Skeletal muscle cell (primary cell): ENCODE results near the gene BCAM.
A peak's percentile ranks its signal among the peaks of the same experiment; 100 is the strongest.
"Not testable (repeated sequence)": the region's sequence is repeated elsewhere in the genome, so short reads cannot be mapped to it uniquely, and the experiment has no call there.

Experiments used
- DNase-seq: peaks from one replicate; pipeline ENCODE4 v3.0.0-alpha.2; 2010; ENCODE audit warnings: low read depth
- H3K4me3 ChIP-seq: 2 replicates; pipeline ENCODE4 v1.5.1; 2011; ENCODE audit warnings: low read depth, mild to moderate bottlenecking, control low read depth, low read length, moderate library complexity

The BCAM gene

DNA sequence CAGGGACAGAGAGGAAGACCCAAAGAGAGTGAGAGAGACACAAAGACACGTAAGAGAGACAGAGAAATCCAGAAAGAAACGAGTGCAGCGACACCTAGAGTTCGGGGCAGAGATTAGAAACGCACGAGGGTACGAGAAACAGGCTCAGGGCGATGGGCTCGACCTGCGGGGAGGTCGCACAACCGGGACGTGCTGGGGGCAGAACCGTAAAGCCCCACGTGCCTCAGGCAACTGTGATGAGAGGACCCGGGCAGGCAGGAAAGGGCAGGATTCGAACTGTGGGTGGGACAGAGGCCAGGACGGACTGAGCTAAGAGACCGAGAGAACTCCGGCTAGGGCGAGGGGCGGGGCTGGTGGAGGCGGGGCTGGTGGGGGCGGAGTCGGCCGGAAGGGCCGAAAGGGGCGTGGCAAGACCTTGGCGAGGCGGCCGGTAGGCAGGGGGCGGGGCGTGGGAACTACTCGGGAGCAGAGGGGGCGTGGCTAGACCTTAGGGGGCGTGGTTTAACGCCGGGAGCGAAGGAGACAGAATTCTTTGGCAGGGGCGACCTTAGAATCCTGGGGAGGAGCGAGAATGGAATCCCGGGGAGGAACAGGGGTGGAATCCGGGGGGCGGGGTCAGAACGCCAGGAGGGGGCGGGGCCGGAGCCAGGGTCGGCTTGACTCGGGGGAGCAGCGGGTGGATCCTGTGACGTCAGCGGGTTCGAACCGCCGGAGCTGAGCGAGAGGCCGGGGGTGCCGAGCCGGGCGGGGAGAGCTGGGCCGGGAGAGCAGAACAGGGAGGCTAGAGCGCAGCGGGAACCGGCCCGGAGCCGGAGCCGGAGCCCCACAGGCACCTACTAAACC, 36.9 kb downstream of the BCAM start, which contains the start of gene NECTIN2:
NECTIN2 (plus strand) TSS at position 686 of the 843 bp plus-strand sequence. CDS start 229 bp downstream, outside the sequence.
- H3K4me3 ChIP-seq: peak within 1 kb of the TSS; percentile 95
- peak; percentile 91 for DNase-seq

- peak overlapping the region; percentile 95 for H3K4me3 ChIP-seq
- DNase-seq: no peak
Measured at GRCh38 chr19:44846455-44847143, 37.7 kb downstream of the BCAM start.

DNA sequence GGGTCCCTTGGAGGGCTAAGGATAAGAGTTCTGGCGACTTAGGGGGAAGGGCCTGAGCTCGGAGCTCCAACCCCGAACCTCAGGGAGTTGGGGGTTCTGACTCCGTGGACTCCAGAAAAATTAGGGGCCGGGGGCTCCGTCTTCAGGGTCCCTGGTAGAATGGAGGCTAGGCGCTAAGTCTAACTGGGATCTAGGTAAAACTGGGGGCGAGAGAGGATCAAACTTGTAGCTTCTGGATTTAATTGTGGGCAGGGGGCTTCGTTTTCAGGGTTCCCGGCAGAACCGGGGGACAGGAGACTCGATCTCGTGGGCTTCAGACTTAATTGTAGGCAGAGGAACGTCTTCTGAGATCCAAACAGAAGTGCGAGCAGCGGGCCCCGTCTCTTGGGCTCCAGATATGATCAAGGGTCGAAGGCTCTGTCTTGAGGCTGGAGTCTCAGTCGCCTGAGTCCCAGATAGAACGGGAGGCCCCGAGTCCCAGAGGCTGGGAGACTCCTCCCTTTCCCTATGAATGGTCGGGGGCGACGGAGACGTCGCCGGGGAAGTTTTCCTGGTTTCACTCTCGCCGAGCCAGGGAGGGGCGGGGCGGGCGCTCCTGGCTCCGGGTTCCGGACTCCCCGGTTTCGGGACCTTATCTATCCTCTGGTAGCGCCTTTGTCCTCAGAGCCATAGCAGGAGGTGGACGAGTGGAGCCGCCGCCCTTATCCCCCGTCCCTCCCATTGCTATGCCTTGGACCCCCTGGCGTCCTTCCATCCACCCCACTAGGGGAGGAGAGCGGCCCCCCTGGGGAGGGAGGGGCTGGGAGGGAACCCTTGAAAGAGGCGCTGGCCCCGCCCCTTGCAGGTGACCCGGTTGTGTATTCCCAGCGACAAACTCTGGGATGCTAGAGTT, 38.5 kb downstream of the BCAM start:
- peak overlapping the region; percentile 95 for H3K4me3 ChIP-seq
- no peak for DNase-seq

DNA sequence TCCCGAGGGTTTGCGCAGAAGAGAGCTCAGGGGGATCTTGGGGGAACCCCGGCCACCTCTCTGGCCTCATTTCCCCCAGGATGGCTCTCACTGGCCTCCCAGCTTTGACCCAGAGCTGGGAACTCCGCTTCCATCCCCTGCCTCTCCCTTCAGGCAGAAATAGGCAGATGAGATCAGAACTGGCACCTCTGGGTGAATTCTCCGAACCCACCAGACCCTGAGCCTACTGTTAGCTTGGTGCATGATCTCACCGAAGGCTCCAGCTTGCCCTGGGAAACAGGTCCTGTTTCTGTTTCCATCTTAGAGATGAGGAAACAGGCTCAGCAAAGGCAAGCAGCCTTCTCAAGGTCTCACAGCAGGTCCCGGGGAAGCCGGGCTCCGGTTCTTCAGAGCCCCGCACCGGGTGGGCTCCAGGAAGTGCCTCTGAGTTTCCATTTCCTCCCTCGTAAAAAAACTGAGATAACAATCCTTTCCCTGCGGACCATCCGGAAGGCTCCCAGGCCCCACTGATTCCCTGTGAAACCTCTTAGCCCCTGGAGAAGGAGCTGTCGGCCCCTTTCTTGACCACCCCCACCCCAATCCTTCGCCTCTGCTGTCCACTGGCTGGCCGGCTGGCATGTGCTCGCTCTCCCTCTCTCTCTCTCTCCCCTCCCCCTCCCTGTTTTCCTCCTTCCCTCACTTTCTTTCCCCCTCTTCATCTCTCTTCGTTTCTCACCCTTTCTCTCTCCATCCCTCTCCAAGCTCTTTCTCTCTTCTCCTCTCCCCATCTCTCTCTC, 39.3 kb downstream of the BCAM start:
- H3K4me3 ChIP-seq: peak overlapping the region; percentile 95
- no peak for DNase-seq

GRCh38 chr19:44848812-44849447, 40.0 kb downstream of the BCAM start:
- H3K4me3 ChIP-seq: peak overlapping the region; percentile 95
- no peak for DNase-seq

GRCh38 chr19:44850641-44851109, 41.8 kb downstream of the BCAM start:
- no peak for DNase-seq
- H3K4me3 ChIP-seq: no peak overlapping the region

DNA sequence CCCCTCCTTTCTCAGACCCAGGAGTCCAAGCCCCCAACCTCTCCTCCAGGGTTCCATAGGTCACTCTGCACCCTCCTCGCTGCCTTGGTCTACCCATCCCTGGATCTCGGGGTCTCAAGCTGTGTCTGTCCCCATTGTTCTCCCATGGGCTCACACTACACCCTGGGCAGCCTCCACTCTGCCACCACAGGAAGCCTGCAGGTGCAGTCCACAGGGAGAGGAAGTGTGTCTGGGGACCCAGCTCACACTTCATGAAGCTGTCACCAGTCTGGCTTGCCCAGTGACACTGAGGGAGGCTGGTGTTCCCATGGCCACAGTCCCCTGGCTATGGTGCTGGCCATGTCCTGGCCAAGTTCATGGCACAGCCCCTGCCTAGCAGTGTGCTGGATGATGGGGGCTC, 42.5 kb downstream of the BCAM start:
- H3K4me3 ChIP-seq: no peak overlapping the region
- DNase-seq: no peak

- H3K4me3 ChIP-seq: no peak overlapping the region
- no peak for DNase-seq
Measured at GRCh38 chr19:44855606-44856005, 46.7 kb downstream of the BCAM start.

DNA sequence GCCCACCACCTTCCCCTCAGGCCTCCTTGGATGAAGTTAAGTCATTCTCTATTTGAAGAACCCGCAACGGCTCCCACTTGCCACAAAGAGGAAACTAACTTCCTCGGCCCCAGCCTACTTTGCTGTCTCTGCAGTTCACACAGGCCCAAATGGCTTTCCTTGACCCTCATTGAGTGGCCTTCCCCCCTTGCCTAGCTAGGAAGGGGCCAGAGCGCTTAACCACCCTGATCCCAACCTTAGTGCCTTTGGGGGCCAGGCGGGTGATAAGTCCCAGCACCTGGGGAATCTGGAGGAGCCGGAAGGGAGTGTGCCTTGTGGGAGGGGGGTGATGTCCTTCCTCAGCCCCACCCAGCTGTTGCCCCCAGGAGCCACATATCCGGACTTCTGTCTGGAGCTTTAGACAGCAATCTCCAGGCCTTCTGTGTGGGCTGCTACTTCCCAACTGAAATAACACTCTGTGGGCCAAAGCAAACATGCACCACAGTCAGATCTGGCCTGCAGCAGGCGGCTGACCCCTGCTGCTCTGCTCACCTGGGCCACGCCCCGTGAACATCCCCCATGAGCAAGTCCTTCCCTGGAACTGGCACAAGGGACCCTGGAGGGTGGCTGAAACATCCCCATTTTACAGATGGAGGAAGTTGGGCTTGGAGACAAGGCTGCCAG, 47.6 kb downstream of the BCAM start:
- no peak overlapping the region for H3K4me3 ChIP-seq
- DNase-seq: no peak

- DNase-seq: no peak
- no peak overlapping the region for H3K4me3 ChIP-seq
Measured at GRCh38 chr19:44857837-44858236, 48.9 kb downstream of the BCAM start.

DNA sequence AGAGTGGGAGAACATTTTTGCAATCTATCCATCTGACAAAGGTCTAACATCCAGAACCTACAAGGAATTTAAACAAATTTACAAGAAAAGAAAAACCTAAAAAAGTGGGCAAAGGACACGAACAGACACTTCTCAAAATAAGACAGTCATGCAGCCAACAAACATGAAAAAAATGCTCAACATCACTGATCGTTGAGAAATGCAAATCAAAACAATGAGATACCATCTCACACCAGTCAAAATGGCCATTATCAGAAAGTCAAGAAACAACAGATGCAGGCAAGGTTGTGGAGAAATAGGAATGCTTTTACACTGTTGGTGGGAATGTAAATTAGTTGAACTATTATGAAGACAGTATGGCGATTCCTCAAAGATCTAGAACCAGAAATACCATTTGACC, 52.7 kb downstream of the BCAM start:
- not testable (repeated sequence) for DNase-seq

GRCh38 chr19:44863990-44864389, 55.1 kb downstream of the BCAM start:
- no peak for DNase-seq

More for the DNA sequence above, 52.7 kb downstream of the BCAM start:
- H3K4me3 ChIP-seq: not testable (repeated sequence)

DNA sequence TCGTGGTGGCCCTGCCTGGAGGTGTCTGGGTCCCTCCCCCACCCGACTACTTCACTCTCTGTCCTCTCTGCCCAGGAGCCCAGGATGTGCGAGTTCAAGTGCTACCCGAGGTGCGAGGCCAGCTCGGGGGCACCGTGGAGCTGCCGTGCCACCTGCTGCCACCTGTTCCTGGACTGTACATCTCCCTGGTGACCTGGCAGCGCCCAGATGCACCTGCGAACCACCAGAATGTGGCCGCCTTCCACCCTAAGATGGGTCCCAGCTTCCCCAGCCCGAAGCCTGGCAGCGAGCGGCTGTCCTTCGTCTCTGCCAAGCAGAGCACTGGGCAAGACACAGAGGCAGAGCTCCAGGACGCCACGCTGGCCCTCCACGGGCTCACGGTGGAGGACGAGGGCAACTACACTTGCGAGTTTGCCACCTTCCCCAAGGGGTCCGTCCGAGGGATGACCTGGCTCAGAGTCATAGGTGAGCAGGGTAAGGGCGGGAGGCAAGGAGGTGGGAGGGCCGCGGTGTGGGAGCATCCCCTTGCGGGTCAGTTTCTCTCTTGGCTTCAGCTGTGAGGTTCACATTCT, 56.4 kb downstream of the BCAM start:
- no peak overlapping the region for H3K4me3 ChIP-seq
- DNase-seq: no peak

More at GRCh38 chr19:44863990-44864389, 55.1 kb downstream of the BCAM start:
- H3K4me3 ChIP-seq: no peak overlapping the region

- H3K4me3 ChIP-seq: no peak overlapping the region
- no peak for DNase-seq
Measured at GRCh38 chr19:44866664-44867063, 57.8 kb downstream of the BCAM start.

DNA sequence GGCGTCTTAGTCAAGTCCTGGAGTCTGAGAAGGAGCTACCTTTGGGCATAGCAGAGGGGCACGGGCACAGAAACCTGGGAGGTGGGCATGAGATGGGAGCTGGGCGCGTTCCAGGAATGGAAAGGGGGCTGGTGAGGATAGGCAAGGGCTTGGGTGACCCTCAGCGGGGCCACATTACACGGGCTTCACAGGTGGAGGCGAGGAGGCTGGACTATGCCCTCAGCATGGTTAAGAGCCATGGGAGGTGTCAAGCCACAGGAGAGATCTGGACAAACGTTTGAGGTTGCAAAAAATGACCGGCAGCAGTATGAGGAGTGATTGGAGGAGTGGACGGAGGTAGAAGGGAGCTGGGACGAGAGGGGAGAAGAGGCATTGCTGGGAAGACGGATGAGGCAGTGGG, 58.7 kb downstream of the BCAM start:
- H3K4me3 ChIP-seq: no peak overlapping the region
- DNase-seq: no peak

DNA sequence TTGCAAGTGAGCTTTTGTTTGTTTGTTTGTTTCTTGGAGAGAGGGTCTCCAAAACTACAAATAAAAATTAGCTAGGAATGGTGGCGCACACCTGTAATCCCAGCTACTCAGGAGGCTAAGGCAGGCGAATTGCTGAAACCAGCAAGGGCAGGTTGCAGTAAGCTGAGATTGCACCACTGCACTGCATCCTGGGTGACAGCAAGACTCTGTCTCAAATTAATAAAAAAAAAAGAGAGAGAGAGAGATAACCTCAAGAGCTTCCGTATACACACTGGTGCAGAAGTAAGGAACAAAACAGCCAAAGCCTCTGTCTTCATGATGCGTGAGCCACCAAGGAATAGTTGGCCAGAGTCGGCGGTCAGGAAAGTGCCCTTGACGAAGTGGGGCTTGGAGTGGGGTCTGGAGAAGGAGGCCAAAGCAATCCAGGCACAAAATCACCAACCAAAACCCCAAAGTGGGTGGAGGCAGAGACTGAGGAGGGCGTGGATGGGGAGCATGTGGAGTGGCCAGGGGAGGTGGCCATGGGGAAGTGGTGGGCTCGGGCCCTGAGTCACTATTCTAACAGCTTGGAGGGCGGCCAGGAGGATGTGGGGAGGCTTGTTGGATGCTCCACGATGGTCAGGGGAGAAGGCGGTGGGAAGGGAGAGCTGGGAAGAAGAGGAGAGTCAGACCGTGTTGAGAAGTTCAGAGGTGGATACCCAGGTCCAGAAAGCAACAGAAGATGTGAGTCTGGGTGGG, 61.0 kb downstream of the BCAM start:
- peak; percentile 25 for DNase-seq
- no peak overlapping the region for H3K4me3 ChIP-seq
